Gastroesophageal sphincter (tissue), 4 donors: ENCODE data around the gene ADRA2A. TPM values are rescaled to one million over a fixed set of nuclear protein-coding genes. Genes with fewer than 3 reads are reported as not detected.

ENCODE experiments used
- ATAC-seq: fragments of 150-250 bp; one replicate; pipeline ENCODE4 v1.9.1; 2016; ENCODE audit warnings: mild to moderate bottlenecking, moderate library complexity
- H3K27ac ChIP-seq, 4 donors: fragments of 200-600 bp; sonication (generic) in 3 of 4; 1 replicate in 3 of 4; 2 replicates in 1 of 4; pipeline ENCODE4 v1.5.1; 2016 to 2019
- H3K27me3 ChIP-seq: fragments of 200-600 bp; sonication (generic); one replicate; pipeline ENCODE4 v1.5.1; 2019
- H3K36me3 ChIP-seq, 2 donors: fragments of 200-600 bp; sonication (generic); one replicate each; pipeline ENCODE4 v1.5.1; 2019; ENCODE audit warnings: control low read depth in 1 of 2
- H3K4me1 ChIP-seq, 3 donors: fragments of 200-600 bp; sonication (generic); 1 replicate in 2 of 3; 2 replicates in 1 of 3; pipeline ENCODE4 v1.5.1; 2016 to 2019; ENCODE audit warnings: control low read depth in 2 of 3
- H3K4me3 ChIP-seq, 2 donors: fragments of 200-600 bp; sonication (generic); one replicate each; pipeline ENCODE4 v1.5.1; 2019; ENCODE audit warnings: mild to moderate bottlenecking in 1 of 2, moderate library complexity in 1 of 2
- H3K9me3 ChIP-seq, 3 donors: fragments of 200-600 bp; sonication (generic); one replicate each; pipeline ENCODE4 v1.5.1; 2017 to 2019; ENCODE audit warnings: control low read depth in 2 of 3
- EP300 ChIP-seq: sonication (generic); formaldehyde crosslinking; IDR thresholded peaks from one replicate; pipeline ENCODE4 v1.6.1; 2017; ENCODE audit warnings: antibody characterized with exemption, mild to moderate bottlenecking
- POLR2A ChIP-seq, 2 donors: fragments of 450-650 bp; IDR thresholded peaks; one replicate each; pipeline ENCODE4 v1.6.1; 2017; ENCODE audit warnings: antibody characterized with exemption in 2 of 2, mild to moderate bottlenecking in 2 of 2, moderate library complexity in 1 of 2
- POLR2AphosphoS5 ChIP-seq: sonication (generic); formaldehyde crosslinking; IDR thresholded peaks from one replicate; pipeline ENCODE4 v1.6.1; 2017; ENCODE audit warnings: antibody characterized with exemption
- WGBS, 2 donors: methylation state at CpG; one replicate each; pipeline ENCODE4 v1.1.5; 2018; ENCODE audit warnings: low coverage in 1 of 2; 5-methylcytosine and 5-hydroxymethylcytosine counted together
- total RNA-seq, 4 donors: library from RNA; depleted of rRNA; stranded (reverse); fragments of >200 nt; gene quantifications; one replicate each; pipeline ENCODE4 v1.1.0, GENCODE V29; 2016
- TF ChIP-seq, protein P1 (sequence below), 4 experiments: fragments of 200-600 bp in 2 of 4; fragments of 450-650 bp in 2 of 4; sonication (generic) in 1 of 4; IDR thresholded peaks; one replicate each; pipeline ENCODE4 v1.5.1; 2017 to 2019; ENCODE audit warnings: antibody characterized with exemption in 4 of 4, mild to moderate bottlenecking in 2 of 4, moderate library complexity in 2 of 4

ADRA2A gene
- total RNA-seq, 4 donors from 2014 or later = 0.62 to 2.7 (median 1.6) TPM

DNA sequence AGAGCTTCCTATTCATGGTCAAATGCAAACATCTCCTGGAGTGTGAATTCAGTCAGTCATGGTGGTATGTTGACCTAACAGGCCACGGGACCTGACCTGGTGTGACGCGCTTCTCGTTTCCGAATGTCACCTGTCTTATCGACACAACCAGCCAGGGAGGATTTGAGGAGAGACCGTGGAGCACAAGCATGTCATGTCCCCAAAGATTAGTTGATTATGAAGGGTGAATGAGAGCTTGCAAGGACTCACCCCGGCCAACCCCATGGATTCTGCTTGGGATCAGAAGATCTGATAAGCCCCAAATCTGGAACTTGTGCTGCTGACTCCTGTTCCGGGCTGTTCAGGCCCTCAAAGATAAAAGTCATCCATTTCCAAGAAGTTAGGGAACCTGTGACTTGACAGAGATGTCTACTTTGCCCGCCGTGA, 10.5 kb downstream of the ADRA2A start:
- Histone ChIP-seq H3K4me3 (no peak overlapping the region), H3K27ac (no peak overlapping the region), H3K9me3 (no peaks in the 10 kb centered on the region), H3K27me3 (peaks cover 26% of the 10 kb centered on the region), H3K4me1 (no peaks in the 10 kb centered on the region), H3K36me3 (no peaks in the 10 kb centered on the region)
- no peak for TF ChIP-seq POLR2A (IDR thresholded peaks at IDR 0.05)
- no peak for TF ChIP-seq EP300
- TF ChIP-seq, protein P1, sequence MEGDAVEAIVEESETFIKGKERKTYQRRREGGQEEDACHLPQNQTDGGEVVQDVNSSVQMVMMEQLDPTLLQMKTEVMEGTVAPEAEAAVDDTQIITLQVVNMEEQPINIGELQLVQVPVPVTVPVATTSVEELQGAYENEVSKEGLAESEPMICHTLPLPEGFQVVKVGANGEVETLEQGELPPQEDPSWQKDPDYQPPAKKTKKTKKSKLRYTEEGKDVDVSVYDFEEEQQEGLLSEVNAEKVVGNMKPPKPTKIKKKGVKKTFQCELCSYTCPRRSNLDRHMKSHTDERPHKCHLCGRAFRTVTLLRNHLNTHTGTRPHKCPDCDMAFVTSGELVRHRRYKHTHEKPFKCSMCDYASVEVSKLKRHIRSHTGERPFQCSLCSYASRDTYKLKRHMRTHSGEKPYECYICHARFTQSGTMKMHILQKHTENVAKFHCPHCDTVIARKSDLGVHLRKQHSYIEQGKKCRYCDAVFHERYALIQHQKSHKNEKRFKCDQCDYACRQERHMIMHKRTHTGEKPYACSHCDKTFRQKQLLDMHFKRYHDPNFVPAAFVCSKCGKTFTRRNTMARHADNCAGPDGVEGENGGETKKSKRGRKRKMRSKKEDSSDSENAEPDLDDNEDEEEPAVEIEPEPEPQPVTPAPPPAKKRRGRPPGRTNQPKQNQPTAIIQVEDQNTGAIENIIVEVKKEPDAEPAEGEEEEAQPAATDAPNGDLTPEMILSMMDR (IDR thresholded peaks at IDR 0.05) = no peak
- no peak for TF ChIP-seq POLR2AphosphoS5
- WGBS, 2 donors = 88 to 100% methylated on average over 3 to 4 of the region's 11 CpGs
- ATAC-seq = no peak

DNA sequence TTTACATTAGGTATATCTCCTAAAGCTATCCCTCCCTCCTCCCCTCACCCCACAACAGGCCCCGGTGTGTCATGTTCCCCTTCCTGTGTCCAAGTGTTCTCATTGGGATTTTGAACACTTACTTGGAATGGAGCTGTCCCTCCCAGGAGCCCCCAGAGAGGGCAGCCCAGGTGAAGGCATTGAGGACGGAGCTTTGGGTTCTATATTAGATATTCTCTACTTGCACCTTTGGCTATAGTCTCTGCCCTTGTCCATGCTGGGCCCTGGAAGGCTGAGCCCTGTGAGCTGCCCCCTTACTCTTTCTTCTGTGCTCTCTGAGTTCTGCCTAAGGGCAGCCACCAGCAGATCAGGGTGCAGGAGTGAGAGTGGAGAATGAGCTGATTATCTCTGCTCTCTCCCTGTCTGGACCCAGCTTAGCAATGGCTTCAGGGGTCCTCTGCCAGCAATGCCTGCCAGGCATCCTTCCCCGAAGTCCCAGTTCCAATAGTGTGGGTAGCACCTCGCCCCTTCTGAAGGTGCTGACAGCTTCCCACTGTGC, 11.2 kb downstream of the ADRA2A start:
- no peak for ATAC-seq
- H3K27me3 ChIP-seq = peaks cover 20% of the 10 kb centered on the region
- H3K36me3 ChIP-seq = no peaks in the 10 kb centered on the region
- H3K27ac ChIP-seq = no peak overlapping the region
- H3K9me3 ChIP-seq = no peaks in the 10 kb centered on the region
- TF ChIP-seq, protein P1 (IDR thresholded peaks at IDR 0.05) = no peak
- TF ChIP-seq POLR2AphosphoS5 (no peak), POLR2A (IDR thresholded peaks at IDR 0.05) (no peak), EP300 (no peak)
- H3K4me1 ChIP-seq = no peaks in the 10 kb centered on the region
- no peak overlapping the region for H3K4me3 ChIP-seq
- 83 to 100% methylated on average over 1 to 2 of the region's 4 CpGs for WGBS, 2 donors

DNA sequence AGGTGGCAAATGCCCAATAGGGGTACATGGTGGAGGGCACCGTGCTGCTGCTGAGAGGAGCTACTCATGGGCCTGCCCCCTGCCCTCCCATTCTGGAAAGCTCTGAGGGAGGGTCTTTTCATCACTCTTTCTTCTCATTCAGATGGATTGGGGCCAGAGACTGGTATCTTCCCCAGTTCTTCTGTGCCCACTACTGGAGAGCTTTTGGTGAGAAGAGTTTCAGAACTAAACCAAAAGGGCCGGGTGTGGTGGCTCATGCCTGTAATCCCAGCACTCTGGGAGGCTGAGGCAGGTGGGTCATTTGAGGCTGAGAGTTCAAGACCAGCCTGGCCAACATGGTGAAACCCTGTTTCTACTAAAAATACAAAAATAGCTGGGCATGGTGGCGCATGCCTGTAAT, 12.5 kb downstream of the ADRA2A start:
- WGBS, 2 donors = 80 to 100% methylated on average over 1 of the region's 3 CpGs
- no peak overlapping the region for H3K27ac ChIP-seq

DNA sequence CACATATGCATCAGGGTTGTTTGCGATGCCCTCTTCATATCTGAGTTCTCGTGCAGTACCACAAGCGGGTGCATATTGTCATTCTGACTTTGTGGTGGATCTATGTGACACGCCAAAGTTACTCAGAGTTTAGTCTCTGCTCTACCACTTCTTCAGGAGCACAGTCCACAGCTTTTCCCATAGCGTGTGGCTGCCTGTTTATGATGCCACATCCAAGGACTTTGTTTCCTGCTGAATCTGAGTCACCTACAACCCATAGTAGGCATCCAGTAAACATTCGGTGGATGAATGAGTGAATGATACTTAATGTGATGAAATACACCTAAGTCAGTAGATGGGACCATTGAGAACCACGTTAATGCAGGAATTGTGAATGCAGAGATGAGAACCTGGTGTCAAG, 15.0 kb downstream of the ADRA2A start:
- ATAC-seq = no peak
- H3K9me3 ChIP-seq = no peaks in the 10 kb centered on the region
- TF ChIP-seq, protein P1 (IDR thresholded peaks at IDR 0.05) = no peak
- TF ChIP-seq EP300 = no peak
- no peak for TF ChIP-seq POLR2AphosphoS5
- no peak for TF ChIP-seq POLR2A (IDR thresholded peaks at IDR 0.05)

More for the DNA sequence above, 12.5 kb downstream of the ADRA2A start:
- Histone ChIP-seq H3K36me3 (no peaks in the 10 kb centered on the region), H3K9me3 (no peaks in the 10 kb centered on the region), H3K27me3 (peaks cover 20% of the 10 kb centered on the region), H3K4me3 (no peak overlapping the region), H3K4me1 (no peaks in the 10 kb centered on the region)
- TF ChIP-seq POLR2AphosphoS5 (no peak), EP300 (no peak), POLR2A (IDR thresholded peaks at IDR 0.05) (no peak)
- TF ChIP-seq, protein P1 (IDR thresholded peaks at IDR 0.05) = no peak
- no peak for ATAC-seq

DNA sequence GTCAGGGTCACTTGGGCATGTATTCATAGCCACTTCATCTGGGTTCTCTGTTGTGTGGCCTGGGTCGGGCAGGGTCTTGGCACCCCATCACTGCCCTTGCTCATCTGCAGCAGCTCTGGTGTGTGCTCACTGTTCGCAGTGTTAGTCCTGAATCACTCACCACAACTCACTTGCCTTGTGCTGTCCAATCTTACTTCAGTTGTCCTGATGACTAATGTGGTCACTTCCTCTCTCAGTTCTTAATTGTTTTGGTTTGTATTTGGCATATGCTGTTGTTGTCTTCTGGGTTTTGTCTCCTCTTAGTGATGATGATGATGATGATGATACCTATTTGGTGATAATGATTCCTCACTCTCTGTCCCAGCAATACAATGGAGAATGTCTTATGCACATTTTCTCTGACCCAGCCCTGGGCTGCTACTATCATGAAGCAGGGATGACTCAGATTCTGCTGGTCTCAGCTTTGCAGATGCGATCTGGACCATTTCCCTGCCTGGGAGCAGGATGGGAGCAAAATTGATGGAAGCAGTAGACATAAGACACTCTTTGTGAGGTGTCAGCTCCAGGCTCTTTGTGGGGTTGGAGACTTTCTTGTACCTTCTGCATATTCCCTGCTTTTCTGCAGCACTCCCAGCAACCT, 17.0 kb downstream of the ADRA2A start:
- Histone ChIP-seq H3K4me3 (no peak overlapping the region), H3K27me3 (peaks cover 32% of the 10 kb centered on the region), H3K36me3 (no peaks in the 10 kb centered on the region), H3K4me1 (no peaks in the 10 kb centered on the region), H3K9me3 (no peaks in the 10 kb centered on the region), H3K27ac (no peak overlapping the region)
- no peak for ATAC-seq
- 61 to 100% methylated on average over 2 of the region's 3 CpGs for WGBS, 2 donors
- TF ChIP-seq POLR2A (IDR thresholded peaks at IDR 0.05) = no peak
- TF ChIP-seq EP300 = no peak
- TF ChIP-seq, protein P1 (IDR thresholded peaks at IDR 0.05) = no peak
- TF ChIP-seq POLR2AphosphoS5 = no peak

More for the DNA sequence above, 15.0 kb downstream of the ADRA2A start:
- Histone ChIP-seq H3K27me3 (peaks cover 15% of the 10 kb centered on the region), H3K4me1 (no peaks in the 10 kb centered on the region), H3K4me3 (no peak overlapping the region), H3K36me3 (no peaks in the 10 kb centered on the region), H3K27ac (no peak overlapping the region)
- 78 to 80% methylated on average over 1 to 6 of the region's 7 CpGs for WGBS, 2 donors
